Body of pancreas (tissue), 4 donors: ENCODE measurements around the gene ELP4.

Source experiments
- POLR2A ChIP-seq, 3 donors: fragments of 450-650 bp; IDR thresholded peaks; one replicate each; pipeline ENCODE4 v1.6.1; 2016; ENCODE audit warnings: antibody characterized with exemption in 3 of 3, mild to moderate bottlenecking in 2 of 3
- TF ChIP-seq, protein P1 (sequence below), 7 experiments: fragments of 450-650 bp in 4 of 7; fragments of 200-600 bp in 3 of 7; sonication (generic) in 3 of 7; IDR thresholded peaks; one replicate each; pipeline ENCODE4 v1.5.1; 2016 to 2019; ENCODE audit warnings: antibody characterized with exemption in 7 of 7

DNA sequence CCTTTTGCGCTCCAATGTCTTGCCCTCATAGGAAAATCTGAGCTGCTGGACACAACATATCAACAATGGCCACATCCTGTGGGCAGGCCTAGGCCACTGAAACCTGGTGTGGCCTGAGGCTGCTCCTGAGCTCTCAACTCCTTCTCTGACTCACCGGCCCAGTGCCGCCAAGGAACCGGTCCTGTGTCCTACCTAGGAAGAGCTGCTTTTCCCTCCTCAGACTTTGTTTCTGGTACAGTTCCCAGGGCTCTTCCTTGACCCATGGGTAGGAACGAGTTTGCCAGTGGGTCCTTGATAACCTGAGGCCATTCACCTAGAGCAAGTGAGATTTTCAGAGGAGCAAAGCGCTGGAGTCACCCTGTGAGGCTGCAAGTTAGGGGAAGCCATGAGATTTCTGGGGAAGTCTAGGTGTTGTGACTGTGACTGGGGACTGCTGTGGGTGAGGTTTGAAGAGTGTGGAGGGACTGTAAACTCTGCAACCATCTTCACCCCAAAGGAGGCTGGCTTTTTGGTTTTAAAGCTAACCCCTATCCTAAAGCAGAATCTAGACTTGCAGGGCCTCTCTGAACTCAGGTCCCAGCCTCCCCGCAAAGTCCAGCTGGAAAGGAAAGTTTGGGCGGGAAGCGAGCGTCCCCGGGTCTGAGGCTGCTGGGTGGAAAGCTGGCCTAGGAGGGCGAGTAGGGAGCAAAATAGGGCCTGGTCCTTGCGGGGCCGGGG, 313.5 kb downstream of the ELP4 start:
- TF ChIP-seq, protein P1, sequence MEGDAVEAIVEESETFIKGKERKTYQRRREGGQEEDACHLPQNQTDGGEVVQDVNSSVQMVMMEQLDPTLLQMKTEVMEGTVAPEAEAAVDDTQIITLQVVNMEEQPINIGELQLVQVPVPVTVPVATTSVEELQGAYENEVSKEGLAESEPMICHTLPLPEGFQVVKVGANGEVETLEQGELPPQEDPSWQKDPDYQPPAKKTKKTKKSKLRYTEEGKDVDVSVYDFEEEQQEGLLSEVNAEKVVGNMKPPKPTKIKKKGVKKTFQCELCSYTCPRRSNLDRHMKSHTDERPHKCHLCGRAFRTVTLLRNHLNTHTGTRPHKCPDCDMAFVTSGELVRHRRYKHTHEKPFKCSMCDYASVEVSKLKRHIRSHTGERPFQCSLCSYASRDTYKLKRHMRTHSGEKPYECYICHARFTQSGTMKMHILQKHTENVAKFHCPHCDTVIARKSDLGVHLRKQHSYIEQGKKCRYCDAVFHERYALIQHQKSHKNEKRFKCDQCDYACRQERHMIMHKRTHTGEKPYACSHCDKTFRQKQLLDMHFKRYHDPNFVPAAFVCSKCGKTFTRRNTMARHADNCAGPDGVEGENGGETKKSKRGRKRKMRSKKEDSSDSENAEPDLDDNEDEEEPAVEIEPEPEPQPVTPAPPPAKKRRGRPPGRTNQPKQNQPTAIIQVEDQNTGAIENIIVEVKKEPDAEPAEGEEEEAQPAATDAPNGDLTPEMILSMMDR (IDR thresholded peaks at IDR 0.05) = no peak
- no peak for TF ChIP-seq POLR2A (IDR thresholded peaks at IDR 0.05)
